H1 (cell line): ENCODE measurements around the gene HDAC9. TPM values are rescaled to one million over a fixed set of nuclear protein-coding genes. Genes with fewer than 3 reads are reported as not detected.

Source experiments
- CTCF ChIA-PET: fragments of 300-600 bp; sonication (Branson Sonifier 250); formaldehyde crosslinking; loops from one replicate; lab custom pipeline; 2021; ENCODE audit not compliant: partially characterized antibody; lab: Charles Lee
- POLR2A ChIA-PET: fragments of 300-600 bp; sonication (Branson Sonifier 250); formaldehyde crosslinking; loops from one replicate; lab custom pipeline; 2021; ENCODE audit warnings: inconsistent platforms; ENCODE audit not compliant: partially characterized antibody; lab: Charles Lee
- DNase-seq, 2 experiments: peaks; one replicate each; pipeline versions ENCODE4 v3.0.0 to v3.0.0-alpha.2; 2010 to 2022; ENCODE audit warnings: low spot score in 2 of 2, low read depth in 1 of 2, mixed read lengths in 1 of 2
- FAIRE-seq: peaks from 2 replicates; lab custom pipeline; 2011; peaks lifted over from hg19 to GRCh38; lab: Jason Lieb, UNC
- H2AFZ ChIP-seq: 2 replicates; pipeline ENCODE4 v1.8.1; 2012; ENCODE audit warnings: low read length, inconsistent platforms
- H2AK5ac ChIP-seq: 2 replicates; pipeline ENCODE4 v1.6.1; 2013; ENCODE audit warnings: low read depth, low read length
- H2BK120ac ChIP-seq: replicated peaks from 2 replicates; pipeline ENCODE3; 2013; ENCODE audit warnings: low read depth, low read length, inconsistent platforms
- H2BK12ac ChIP-seq: 2 replicates; pipeline ENCODE4 v1.6.1; 2013; ENCODE audit warnings: low read depth, low read length
- H2BK15ac ChIP-seq: 2 replicates; pipeline ENCODE4 v1.6.1; 2013; ENCODE audit warnings: low read length
- H2BK20ac ChIP-seq: 2 replicates; pipeline ENCODE4 v1.6.1; 2013; ENCODE audit warnings: low read length
- H2BK5ac ChIP-seq: 2 replicates; pipeline ENCODE4 v1.6.1; 2013; ENCODE audit warnings: low read depth, low read length
- H3K14ac ChIP-seq: 2 replicates; pipeline ENCODE4 v1.6.1; 2013; ENCODE audit warnings: inconsistent platforms; ENCODE audit not compliant: insufficient read length
- H3K18ac ChIP-seq: 2 replicates; pipeline ENCODE4 v1.6.1; 2013; ENCODE audit warnings: low read length; ENCODE audit errors: extremely low read depth
- H3K23ac ChIP-seq: 2 replicates; pipeline ENCODE4 v1.6.1; 2013; ENCODE audit warnings: inconsistent platforms; ENCODE audit not compliant: insufficient read length
- H3K23me2 ChIP-seq: 2 replicates; pipeline ENCODE4 v1.6.1; 2013; ENCODE audit warnings: low read depth, low read length
- H3K27ac ChIP-seq: 2 replicates; pipeline ENCODE4 v1.6.1; 2011; ENCODE audit warnings: low read depth, low read length, inconsistent platforms
- H3K27me3 ChIP-seq, 4 experiments: replicated peaks in 1 of 4; 1 replicate in 1 of 4; 2 replicates in 3 of 4; pipeline versions ENCODE4 v1.6.1 to v1.8.1; 2011 to 2013; ENCODE audit warnings: low read length in 3 of 4, mild to moderate bottlenecking in 3 of 4, inconsistent platforms in 2 of 4, mixed read lengths in 2 of 4, moderate library complexity in 1 of 4; ENCODE audit not compliant: control insufficient read depth in 3 of 4, insufficient read depth in 3 of 4; ENCODE audit errors: extremely low read depth in 1 of 4
- H3K36me3 ChIP-seq, 4 experiments: 2 replicates each; pipeline versions ENCODE4 v1.6.1 to v1.8.1; 2011 to 2013; ENCODE audit warnings: mild to moderate bottlenecking in 4 of 4, low read length in 3 of 4, moderate library complexity in 2 of 4, control low read depth in 1 of 4, inconsistent platforms in 1 of 4; ENCODE audit not compliant: insufficient read depth in 4 of 4, control insufficient read depth in 2 of 4
- H3K4ac ChIP-seq: replicated peaks from 2 replicates; pipeline ENCODE3; 2013; ENCODE audit warnings: low read length, low read depth, mixed read lengths, inconsistent platforms; ENCODE audit not compliant: insufficient read length
- H3K4me1 ChIP-seq, 4 experiments: replicated peaks in 1 of 4; 1 replicate in 1 of 4; 2 replicates in 3 of 4; pipeline versions ENCODE4 v1.6.1 to v1.8.1; 2011 to 2013; ENCODE audit warnings: low read length in 3 of 4, inconsistent platforms in 2 of 4, mixed read lengths in 1 of 4; ENCODE audit not compliant: insufficient read depth in 4 of 4, control insufficient read depth in 3 of 4
- H3K4me2 ChIP-seq, 2 experiments: 2 replicates each; pipeline versions ENCODE4 v1.6.1 to v1.8.1; 2011 to 2013; ENCODE audit warnings: low read depth in 2 of 2, low read length in 2 of 2, control low read depth in 1 of 2, inconsistent platforms in 1 of 2, mild to moderate bottlenecking in 1 of 2; ENCODE audit not compliant: insufficient read depth in 1 of 2
- H3K4me3 ChIP-seq, 4 experiments: fragments of 200-600, 300-600 bp in 1 of 4; sonication (generic), shearing (Covaris generic), sonication (Bioruptor Twin) in 1 of 4; 2 replicates each; pipeline versions ENCODE4 v1.5.1 to v1.8.1; 2011 to 2016; ENCODE audit warnings: low read length in 4 of 4, low read depth in 3 of 4, control low read depth in 2 of 4, inconsistent platforms in 2 of 4, mild to moderate bottlenecking in 2 of 4, mixed read lengths in 1 of 4, moderate library complexity in 1 of 4; ENCODE audit not compliant: insufficient read depth in 2 of 4; ENCODE audit errors: extremely low read depth in 1 of 4
- H3K56ac ChIP-seq: replicated peaks from 2 replicates; pipeline ENCODE3; 2013; ENCODE audit warnings: low read depth, mild to moderate bottlenecking, mixed read lengths, low read length, inconsistent platforms; ENCODE audit not compliant: insufficient read length
- H3K79me1 ChIP-seq: 2 replicates; pipeline ENCODE4 v1.6.1; 2013; ENCODE audit warnings: low read depth, low read length, control low read depth
- H3K79me2 ChIP-seq, 2 experiments: 2 replicates each; pipeline versions ENCODE4 v1.6.1 to v1.8.1; 2012 to 2013; ENCODE audit warnings: low read length in 2 of 2, mild to moderate bottlenecking in 2 of 2, inconsistent platforms in 1 of 2; ENCODE audit not compliant: insufficient read depth in 2 of 2, control insufficient read depth in 1 of 2
- H3K9ac ChIP-seq, 4 experiments: replicated peaks in 1 of 4; 1 replicate in 1 of 4; 2 replicates in 3 of 4; pipeline versions ENCODE4 v1.6.1 to v1.8.1; 2011 to 2013; ENCODE audit warnings: low read depth in 3 of 4, low read length in 3 of 4, control low read depth in 2 of 4, mild to moderate bottlenecking in 2 of 4, moderate library complexity in 2 of 4, inconsistent platforms in 1 of 4; ENCODE audit errors: extremely low read depth in 1 of 4
- H3K9me3 ChIP-seq, 2 experiments: 2 replicates each; pipeline versions ENCODE4 v1.6.1 to v1.8.1; 2012 to 2013; ENCODE audit warnings: mild to moderate bottlenecking in 2 of 2, moderate library complexity in 2 of 2, control low read depth in 1 of 2, inconsistent platforms in 1 of 2, low read depth in 1 of 2, low read length in 1 of 2, mixed read lengths in 1 of 2; ENCODE audit not compliant: insufficient read depth in 2 of 2
- H4K20me1 ChIP-seq, 2 experiments: replicated peaks in 1 of 2; 2 replicates each; pipeline versions ENCODE3 to v1.8.1; 2011 to 2013; ENCODE audit warnings: inconsistent platforms in 2 of 2, low read length in 2 of 2, mild to moderate bottlenecking in 1 of 2; ENCODE audit not compliant: insufficient read depth in 2 of 2, control insufficient read depth in 1 of 2
- H4K5ac ChIP-seq: 2 replicates; pipeline ENCODE4 v1.6.1; 2013; ENCODE audit warnings: low read length, low read depth, mixed read lengths, inconsistent platforms; ENCODE audit not compliant: insufficient read length
- H4K8ac ChIP-seq: 2 replicates; pipeline ENCODE4 v1.8.0; 2013; ENCODE audit warnings: mild to moderate bottlenecking, moderate library complexity, low read length, inconsistent platforms; ENCODE audit not compliant: insufficient read depth; ENCODE audit errors: extremely low read depth
- H4K91ac ChIP-seq: replicated peaks from 2 replicates; pipeline ENCODE3; 2013; ENCODE audit warnings: low read length, mixed read lengths, inconsistent platforms; ENCODE audit not compliant: insufficient read length
- CEBPB ChIP-seq: IDR thresholded peaks from 2 replicates; pipeline ENCODE4 v1.6.1; 2012; ENCODE audit warnings: low read depth, low read length
- HDAC2 ChIP-seq, 2 experiments: fragments of 300-600 bp in 1 of 2; sonication (generic) in 1 of 2; IDR thresholded peaks; 2 replicates each; pipeline ENCODE4 v1.6.1; 2011 to 2012; ENCODE audit warnings: low read depth in 2 of 2, low read length in 2 of 2, mild to moderate bottlenecking in 2 of 2, moderate library complexity in 2 of 2, borderline replicate concordance in 1 of 2, inconsistent platforms in 1 of 2
- POLR2AphosphoS5 ChIP-seq: IDR thresholded peaks from 2 replicates; pipeline ENCODE4 v1.6.1; 2011; ENCODE audit warnings: low read depth, low read length
- RAD21 ChIP-seq, 2 experiments: IDR thresholded peaks in 1 of 2; conservative IDR thresholded peaks in 1 of 2; 2 replicates each; pipeline ENCODE4 v1.6.1; 2011; ENCODE audit warnings: low read depth in 2 of 2, low read length in 2 of 2, improper control_type of control experiment in 1 of 2, inconsistent platforms in 1 of 2, mild to moderate bottlenecking in 1 of 2, moderate library complexity in 1 of 2
- SIN3A ChIP-seq, 2 experiments: IDR thresholded peaks in 1 of 2; conservative IDR thresholded peaks in 1 of 2; 2 replicates each; pipeline ENCODE4 v1.6.1; 2011 to 2012; ENCODE audit warnings: low read length in 2 of 2, improper control_type of control experiment in 1 of 2, low read depth in 1 of 2, mild to moderate bottlenecking in 1 of 2
- SP1 ChIP-seq: IDR thresholded peaks from 2 replicates; pipeline ENCODE4 v1.6.1; 2011; ENCODE audit warnings: low read depth, low read length
- TBP ChIP-seq: IDR thresholded peaks from 2 replicates; pipeline ENCODE4 v1.6.1; 2011; ENCODE audit warnings: low read depth, low read length, improper control_type of control experiment
- YY1 ChIP-seq: IDR thresholded peaks from 2 replicates; pipeline ENCODE4 v1.6.1; 2011; ENCODE audit warnings: low read depth, mild to moderate bottlenecking, low read length
- WGBS, 2 experiments: shearing (Covaris generic) in 1 of 2; methylation state at CpG; one replicate each; pipeline versions ENCODE4 v1.1.6 to v1.1.7; 2013 to 2015; ENCODE audit warnings: low lambda C conversion rate in 2 of 2, mixed read lengths in 2 of 2, inconsistent platforms in 1 of 2, low coverage in 1 of 2, missing lambda C conversion rate in 1 of 2; ENCODE audit not compliant: insufficient replicate concordance in 2 of 2, insufficient coverage in 1 of 2, insufficient read length in 1 of 2; ENCODE audit errors: extremely low coverage in 1 of 2, missing lambda C conversion rate in 1 of 2; 5-methylcytosine and 5-hydroxymethylcytosine counted together
- polyA plus RNA-seq, 7 experiments: library from polyadenylated mRNA; depleted of rRNA in 3 of 7; stranded (reverse) in 5 of 7; unstranded in 2 of 7; fragments of >200 nt in 5 of 7; fragments of 200-250 nt in 2 of 7; gene quantifications; 1 replicate in 5 of 7; 2 replicates in 1 of 7; 4 replicates in 1 of 7; pipeline versions ENCODE4 v1.2.1 to v1.2.3, GENCODE V29; 2011 to 2013; ENCODE audit warnings: missing spikeins in 2 of 7, mixed read lengths in 2 of 7
- total RNA-seq: library from RNA; stranded (reverse); fragmentation: NEBNext Ultra II Directional; extraction: Animal tissue kit (Norgen Biotek cat#: 25700); gene quantifications from 2 replicates; pipeline ENCODE4 v1.2.1, GENCODE V29; 2021

HDAC9 gene
- total and polyA plus RNA-seq, 2 of the 8 experiments (the other 6 are each of a cell fraction or from before 2014, with no cell fraction given) = 9.5 to 13.1 TPM

GRCh38 chr7:18835001-18835690 lies 339.6 kb downstream of the HDAC9 start:
- no peak overlapping the region for H3K4me2 ChIP-seq
- CTCF ChIA-PET = interaction anchor here (0.8 kb wide), 1 partner anchor 56 kb away, joined by 5 read pairs; no protein-coding TSS in a partner anchor
- no peak overlapping the region for H2BK5ac ChIP-seq
- H3K4ac ChIP-seq = no peak overlapping the region
- no peak overlapping the region for H3K27ac ChIP-seq
- H3K27me3 ChIP-seq = no peaks in the 10 kb centered on the region
- H3K9me3 ChIP-seq = no peaks in the 10 kb centered on the region
- no peak overlapping the region for H3K56ac ChIP-seq
- POLR2A ChIA-PET = no interaction called here
- H4K20me1 ChIP-seq = no peaks in the 10 kb centered on the region
- no peak overlapping the region for H4K5ac ChIP-seq
- no peak overlapping the region for H3K9ac ChIP-seq
- 86% methylated on average over 7 of the region's 7 CpGs; no CpG with 5 or more reads in 1 of the 2 experiments for WGBS, 2 experiments
- H3K4me1 ChIP-seq = no peaks in the 10 kb centered on the region
- no peak overlapping the region for H2BK15ac ChIP-seq
- H2AFZ ChIP-seq = no peak overlapping the region
- DNase-seq (no peak), FAIRE-seq (no peak)
- no peak overlapping the region for H2AK5ac ChIP-seq
- no peak overlapping the region for H2BK20ac ChIP-seq
- no peak overlapping the region for H3K23ac ChIP-seq
- H3K18ac ChIP-seq = no peak overlapping the region
- no peaks in the 10 kb centered on the region for H3K79me1 ChIP-seq
- no peak overlapping the region for H3K4me3 ChIP-seq
- H3K79me2 ChIP-seq = no peaks in the 10 kb centered on the region
- H4K91ac ChIP-seq = no peak overlapping the region
- H2BK12ac ChIP-seq = no peak overlapping the region
- no peaks in the 10 kb centered on the region for H3K36me3 ChIP-seq
- H4K8ac ChIP-seq = no peak overlapping the region
- no peaks in the 10 kb centered on the region for H3K23me2 ChIP-seq
- H3K14ac ChIP-seq = no peak overlapping the region
- H2BK120ac ChIP-seq = no peak overlapping the region
- no peak for TF ChIP-seq RAD21 (IDR thresholded peaks at IDR 0.05 in 1 of 2, conservative IDR thresholded peaks at IDR 0.05 in 1 of 2; ENCODE audit: low read depth in 2 of 2, low read length in 2 of 2)
- no peak for TF ChIP-seq TBP
- no peak for TF ChIP-seq SP1
- no peak for TF ChIP-seq CEBPB
- no peak for TF ChIP-seq SIN3A (conservative IDR thresholded peaks at IDR 0.05 in 1 of 2, IDR thresholded peaks at IDR 0.05 in 1 of 2; ENCODE audit: low read depth in 1 of 2, low read length in 2 of 2)
- TF ChIP-seq HDAC2 (IDR thresholded peaks at IDR 0.05; ENCODE audit: borderline replicate concordance in 1 of 2, low read depth in 2 of 2, low read length in 2 of 2) = no peak
- TF ChIP-seq POLR2AphosphoS5 = no peak
- TF ChIP-seq YY1 = no peak
